ENCODE results near the gene PCBP4. TPM values are rescaled to one million over a fixed set of nuclear protein-coding genes. Genes with fewer than 3 reads are reported as not detected.

The PCBP4 gene
- total and polyA plus RNA-seq, 2 experiments from 2014 or later, result 40.4 to 71.2 TPM

DNA sequence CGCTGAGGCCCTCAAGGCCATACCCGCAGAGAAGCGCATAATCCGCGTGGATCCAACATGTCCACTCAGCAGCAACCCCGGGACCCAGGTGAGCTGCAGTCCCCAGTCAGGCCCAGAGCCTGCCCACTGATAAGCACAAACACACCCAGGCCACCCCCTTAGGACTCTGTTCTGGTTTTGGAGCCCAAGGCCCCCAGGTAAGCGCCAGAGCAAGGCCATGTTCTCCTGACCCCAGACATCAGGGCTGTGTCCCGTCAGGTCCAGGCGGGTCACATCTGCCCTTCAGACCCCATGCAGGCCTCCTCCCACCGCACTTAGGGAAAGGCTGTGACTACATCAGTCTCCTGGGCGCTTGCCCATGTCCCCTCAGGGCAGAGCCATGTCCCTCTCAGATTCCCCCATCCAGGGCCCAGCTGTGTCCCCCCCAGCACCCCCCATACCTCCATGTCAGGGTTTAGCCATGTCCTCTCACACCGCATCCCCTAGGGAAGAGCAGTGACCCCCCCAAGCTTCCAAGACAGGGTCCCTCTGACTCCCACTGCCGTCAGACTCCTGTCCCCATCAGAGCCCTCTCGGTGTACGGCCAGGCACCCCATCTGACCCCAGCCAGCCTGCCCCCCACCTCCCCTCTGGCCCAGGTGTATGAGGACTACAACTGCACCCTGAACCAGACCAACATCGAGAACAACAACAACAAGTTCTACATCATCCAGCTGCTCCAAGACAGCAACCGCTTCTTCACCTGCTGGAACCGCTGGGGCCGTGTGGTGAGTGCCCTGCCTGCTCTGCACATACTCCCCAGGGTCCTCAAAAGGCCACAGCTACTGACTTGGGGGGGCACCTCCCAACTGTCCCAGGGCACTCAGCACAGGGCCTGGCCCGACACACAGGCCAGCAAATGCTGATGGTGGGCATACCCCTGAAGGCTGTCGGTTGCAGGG is 23.5 kb downstream of the PCBP4 start:
- H3K9me3 ChIP-seq (ENCODE audit: low read depth), result no peaks in the 10 kb centered on the region
- H2AFZ ChIP-seq, result peak overlapping the region; percentile 82
- no peaks in the 10 kb centered on the region for H4K20me1 ChIP-seq (ENCODE audit: insufficient read depth)
- no peak for TF ChIP-seq EZH2phosphoT487 (IDR thresholded peaks at IDR 0.05; ENCODE audit: insufficient read depth, low read depth)
- TF ChIP-seq EZH2 (IDR thresholded peaks at IDR 0.05; ENCODE audit: insufficient read depth, poor library complexity, severe bottlenecking), result no peak
- in situ Hi-C loops (cut with MboI), result no loop called here
- no peaks in the 10 kb centered on the region for H3K9me2 ChIP-seq (ENCODE audit: insufficient read depth)
- H3F3A ChIP-seq (ENCODE audit: insufficient read depth), result peaks cover 13% of the 10 kb centered on the region; the same call in 1 of the 2 replicates
- H3K4me1 ChIP-seq (ENCODE audit: insufficient read depth), result peaks cover 20% of the 10 kb centered on the region
- 92 to 95% methylated on average over 18 to 21 of the region's 21 CpGs for WGBS, 2 experiments (ENCODE audit: low coverage in 1 of 2, low lambda C conversion rate in 2 of 2, missing lambda C conversion rate in 2 of 2)
- DNase-seq, result no peak
- peak overlapping the region; percentile 82 for H3K4me2 ChIP-seq (ENCODE audit: unreplicated experiment)
- H3K27ac ChIP-seq, result peak overlapping the region; percentile 94
- H3K9ac ChIP-seq, result peak overlapping the region; percentile 90
- H3K79me2 ChIP-seq (ENCODE audit: insufficient read depth), result peaks cover 29% of the 10 kb centered on the region
- no peaks in the 10 kb centered on the region for H3K27me3 ChIP-seq (replicated peaks; ENCODE audit: insufficient read depth)
- no peaks in the 10 kb centered on the region for H3K36me3 ChIP-seq (ENCODE audit: low read depth)
- peak overlapping the region; percentile 71 for H3K4me3 ChIP-seq

DNA sequence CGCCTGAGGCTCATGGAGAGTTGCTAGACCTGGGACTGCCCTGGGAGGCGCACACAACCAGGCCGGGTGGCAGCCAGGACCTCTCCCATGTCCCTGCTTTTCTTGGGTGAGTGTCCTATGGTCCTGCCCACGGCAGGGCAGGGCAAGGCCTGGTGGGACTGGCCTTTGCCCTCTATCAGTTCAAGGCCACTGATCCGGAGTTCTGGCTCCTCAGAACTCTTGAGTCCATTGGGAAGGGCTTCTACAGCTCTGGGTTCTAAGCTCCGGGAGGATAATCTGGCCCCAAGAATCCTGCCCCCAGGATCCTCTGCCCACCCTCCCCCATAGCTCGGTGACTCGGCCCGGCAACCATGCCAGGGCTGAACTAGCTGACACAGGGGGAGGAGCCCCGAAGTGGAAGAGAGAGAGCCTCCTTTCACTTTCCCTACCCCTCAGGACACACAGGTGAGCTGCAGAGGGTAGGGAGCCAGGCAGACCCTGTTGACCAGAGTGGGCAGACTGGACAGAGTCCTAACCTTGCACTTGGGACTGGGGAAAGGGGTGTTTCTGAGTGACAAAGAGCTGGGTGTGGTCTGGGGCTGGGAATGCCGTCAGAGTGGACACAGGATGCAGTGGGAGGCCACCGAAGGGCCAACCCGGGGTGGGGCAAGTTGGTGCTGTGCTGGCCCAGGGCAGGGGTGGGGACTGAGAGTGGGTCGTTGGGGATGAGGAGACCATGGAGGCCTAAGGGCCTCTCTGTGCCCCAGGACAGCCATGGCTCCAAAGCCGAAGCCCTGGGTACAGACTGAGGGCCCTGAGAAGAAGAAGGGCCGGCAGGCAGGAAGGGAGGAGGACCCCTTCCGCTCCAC is 24.4 kb downstream of the PCBP4 start:
- H3K9me3 ChIP-seq (ENCODE audit: low read depth), result no peaks in the 10 kb centered on the region
- peaks cover 20% of the 10 kb centered on the region for H3K4me1 ChIP-seq (ENCODE audit: insufficient read depth)
- H3K4me2 ChIP-seq (ENCODE audit: unreplicated experiment), result peak overlapping the region; percentile 82
- H3K27ac ChIP-seq, result peak overlapping the region; percentile 94
- H3K4me3 ChIP-seq, result peak overlapping the region; percentile 71
- peak overlapping the region; percentile 82 for H2AFZ ChIP-seq
- H3K36me3 ChIP-seq (ENCODE audit: low read depth), result no peaks in the 10 kb centered on the region
- no peaks in the 10 kb centered on the region for H3K9me2 ChIP-seq (ENCODE audit: insufficient read depth)
- peak overlapping the region; percentile 90 for H3K9ac ChIP-seq
- no peaks in the 10 kb centered on the region for H3K27me3 ChIP-seq (replicated peaks; ENCODE audit: insufficient read depth)
- 11 to 22% methylated on average over 12 to 17 of the region's 17 CpGs for WGBS, 2 experiments (ENCODE audit: low coverage in 1 of 2, low lambda C conversion rate in 2 of 2, missing lambda C conversion rate in 2 of 2)
- in situ Hi-C loops (cut with MboI), result no loop called here
- DNase-seq, result peak; percentile 94
- H4K20me1 ChIP-seq (ENCODE audit: insufficient read depth), result no peaks in the 10 kb centered on the region
- peaks cover 13% of the 10 kb centered on the region; the same call in 1 of the 2 replicates for H3F3A ChIP-seq (ENCODE audit: insufficient read depth)
- no peak for TF ChIP-seq EZH2phosphoT487 (IDR thresholded peaks at IDR 0.05; ENCODE audit: insufficient read depth, low read depth)
- TF ChIP-seq EZH2 (IDR thresholded peaks at IDR 0.05; ENCODE audit: insufficient read depth, poor library complexity, severe bottlenecking), result no peak
- peaks cover 38% of the 10 kb centered on the region for H3K79me2 ChIP-seq (ENCODE audit: insufficient read depth)

DNA sequence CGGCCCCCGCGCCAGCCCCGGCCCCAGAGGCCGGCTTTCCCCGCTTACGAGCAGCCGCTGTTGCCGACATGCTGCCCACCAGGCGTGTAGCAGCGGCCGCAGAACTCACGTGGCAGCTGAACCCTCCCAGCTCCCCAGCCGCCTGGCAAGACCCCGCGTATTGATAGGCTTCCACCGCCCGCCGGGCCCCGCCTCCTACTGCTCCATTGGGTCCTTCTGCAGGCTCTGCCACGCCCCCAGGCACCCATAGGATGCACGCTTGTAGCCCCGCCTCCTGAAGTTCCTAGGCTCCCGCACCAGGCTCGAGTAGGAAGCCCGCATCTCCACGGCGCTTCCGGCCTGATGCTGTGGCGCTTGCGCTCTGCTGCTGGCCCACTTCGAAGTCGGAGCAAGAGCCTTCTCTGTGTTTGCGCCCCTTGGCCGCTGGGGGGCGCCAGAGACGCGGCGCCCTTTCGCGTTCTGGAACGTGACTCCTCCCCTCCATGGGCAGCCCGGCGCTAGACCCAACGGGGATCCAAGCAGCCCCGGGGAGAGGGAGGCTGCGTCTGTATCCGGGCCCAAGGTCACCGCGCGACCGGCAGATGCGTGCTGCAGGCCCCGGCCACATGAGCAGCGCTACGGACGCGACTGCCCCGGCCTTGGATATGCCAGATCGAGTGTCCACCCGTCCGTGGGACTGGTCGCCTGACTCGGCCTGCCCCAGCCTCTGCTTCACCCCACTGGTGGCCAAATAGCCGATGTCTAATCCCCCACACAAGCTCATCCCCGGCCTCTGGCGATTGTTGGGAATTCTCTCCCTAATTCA is 25.3 kb downstream of the PCBP4 start, which contains the start of the genes PARP3 and RRP9:
PARP3 (plus strand) TSS at position 566 of the 805 bp plus-strand sequence. CDS start 993 bp downstream, outside the sequence.
RRP9 (minus strand) TSS at position 107 of the 805 bp plus-strand sequence; CDS start at position 70, 37 bp downstream.
- Histone ChIP-seq H3K4me2 (ENCODE audit: unreplicated experiment) (peak within 1 kb of the TSS; percentile 95), H3K9me2 (ENCODE audit: insufficient read depth) (no peaks in the 10 kb centered on the region), H3K27ac (peak within 1 kb of the TSS; percentile 94), H3F3A (ENCODE audit: insufficient read depth) (peaks cover 13% of the 10 kb centered on the region; the same call in 1 of the 2 replicates), H3K4me1 (ENCODE audit: insufficient read depth) (peaks cover 20% of the 10 kb centered on the region), H2AFZ (peak within 1 kb of the TSS; percentile 82), H4K20me1 (ENCODE audit: insufficient read depth) (no peaks in the 10 kb centered on the region), H3K36me3 (ENCODE audit: low read depth) (no peaks in the 10 kb centered on the region; the same call in 1 of the 2 replicates), H3K9me3 (ENCODE audit: low read depth) (no peaks in the 10 kb centered on the region), H3K27me3 (replicated peaks; ENCODE audit: insufficient read depth) (no peaks in the 10 kb centered on the region), H3K79me2 (ENCODE audit: insufficient read depth) (peaks cover 39% of the 10 kb centered on the region), H3K4me3 (peak within 1 kb of the TSS; percentile 92), H3K9ac (peak within 1 kb of the TSS; percentile 90)
- WGBS, 2 experiments (ENCODE audit: low coverage in 1 of 2, low lambda C conversion rate in 2 of 2, missing lambda C conversion rate in 2 of 2), result 0 to 2% methylated on average over 52 to 55 of the region's 67 CpGs
- in situ Hi-C loops (cut with MboI), result no loop called here
- TF ChIP-seq EZH2 (IDR thresholded peaks at IDR 0.05; ENCODE audit: insufficient read depth, poor library complexity, severe bottlenecking), result no peak
- TF ChIP-seq EZH2phosphoT487 (IDR thresholded peaks at IDR 0.05; ENCODE audit: insufficient read depth, low read depth), result no peak
- DNase-seq, result peak; percentile 100

All from GM23248 (cell line).